ENCODE data around the gene PDK2.
A peak's percentile ranks its signal among the peaks of the same experiment; 100 is the strongest.

The PDK2 gene

DNA sequence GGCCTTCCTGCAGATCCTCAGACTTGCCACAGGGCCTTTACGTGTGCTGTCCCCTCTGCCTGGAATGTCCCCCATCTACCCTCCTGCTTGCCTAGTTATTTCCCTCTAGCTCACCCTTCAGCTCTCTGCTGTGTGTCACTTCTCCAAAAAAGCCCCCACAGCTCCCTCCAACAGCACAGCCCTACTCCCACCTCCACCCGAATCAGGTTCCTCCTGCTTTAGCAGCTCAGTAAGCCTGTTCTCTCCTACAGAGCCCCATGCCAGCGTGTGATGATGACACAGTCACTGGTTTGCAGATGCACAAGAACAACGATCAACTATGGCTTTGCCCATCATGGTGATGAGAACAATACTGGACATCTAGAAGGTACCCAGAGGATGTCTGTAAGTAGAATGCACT, 41.9 kb downstream of the PDK2 start:
- H3K79me2 ChIP-seq (ENCODE audit: insufficient read depth, low read depth): no peaks in the 10 kb centered on the region
- TF ChIP-seq, protein P1, sequence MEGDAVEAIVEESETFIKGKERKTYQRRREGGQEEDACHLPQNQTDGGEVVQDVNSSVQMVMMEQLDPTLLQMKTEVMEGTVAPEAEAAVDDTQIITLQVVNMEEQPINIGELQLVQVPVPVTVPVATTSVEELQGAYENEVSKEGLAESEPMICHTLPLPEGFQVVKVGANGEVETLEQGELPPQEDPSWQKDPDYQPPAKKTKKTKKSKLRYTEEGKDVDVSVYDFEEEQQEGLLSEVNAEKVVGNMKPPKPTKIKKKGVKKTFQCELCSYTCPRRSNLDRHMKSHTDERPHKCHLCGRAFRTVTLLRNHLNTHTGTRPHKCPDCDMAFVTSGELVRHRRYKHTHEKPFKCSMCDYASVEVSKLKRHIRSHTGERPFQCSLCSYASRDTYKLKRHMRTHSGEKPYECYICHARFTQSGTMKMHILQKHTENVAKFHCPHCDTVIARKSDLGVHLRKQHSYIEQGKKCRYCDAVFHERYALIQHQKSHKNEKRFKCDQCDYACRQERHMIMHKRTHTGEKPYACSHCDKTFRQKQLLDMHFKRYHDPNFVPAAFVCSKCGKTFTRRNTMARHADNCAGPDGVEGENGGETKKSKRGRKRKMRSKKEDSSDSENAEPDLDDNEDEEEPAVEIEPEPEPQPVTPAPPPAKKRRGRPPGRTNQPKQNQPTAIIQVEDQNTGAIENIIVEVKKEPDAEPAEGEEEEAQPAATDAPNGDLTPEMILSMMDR (conservative IDR thresholded peaks at IDR 0.05; ENCODE audit: low read depth, low read length): no peak
- H3K36me3 ChIP-seq (ENCODE audit: insufficient read depth): peaks cover 13% of the 10 kb centered on the region; the same call in 1 of the 2 replicates

GRCh38 chr17:50139185-50139783, 44.1 kb downstream of the PDK2 start:
- peaks cover 7% of the 10 kb centered on the region for H3K4me1 ChIP-seq (ENCODE audit: low read depth, poor library complexity, severe bottlenecking)
- TF ChIP-seq, protein P1 (conservative IDR thresholded peaks at IDR 0.05; ENCODE audit: low read depth, low read length): no peak
- no peak overlapping the region for H3K4me3 ChIP-seq (IDR thresholded peaks at IDR 0.05; ENCODE audit: insufficient read depth, low read depth, low read length)
- peaks cover 14% of the 10 kb centered on the region; the same call in 1 of the 2 replicates for H3K36me3 ChIP-seq (ENCODE audit: insufficient read depth)
- H3K4me2 ChIP-seq: no peak overlapping the region
- no peak overlapping the region for H2AFZ ChIP-seq (ENCODE audit: low read depth)
- no peaks in the 10 kb centered on the region for H3K27me3 ChIP-seq (ENCODE audit: insufficient read depth, low read depth)
- no peaks in the 10 kb centered on the region for H4K20me1 ChIP-seq (ENCODE audit: insufficient read depth)
- no peak overlapping the region for H3K9ac ChIP-seq
- no peaks in the 10 kb centered on the region for H3K79me2 ChIP-seq (ENCODE audit: insufficient read depth, low read depth)
- H3K27ac ChIP-seq: no peak overlapping the region

More for the DNA sequence above, 41.9 kb downstream of the PDK2 start:
- H3K4me1 ChIP-seq (ENCODE audit: low read depth, poor library complexity, severe bottlenecking): peaks cover 8% of the 10 kb centered on the region
- H4K20me1 ChIP-seq (ENCODE audit: insufficient read depth): no peaks in the 10 kb centered on the region
- H3K4me3 ChIP-seq (IDR thresholded peaks at IDR 0.05; ENCODE audit: insufficient read depth, low read depth, low read length): no peak overlapping the region
- H3K27ac ChIP-seq: no peak overlapping the region
- H2AFZ ChIP-seq (ENCODE audit: low read depth): no peak overlapping the region
- no peak overlapping the region for H3K4me2 ChIP-seq
- no peak overlapping the region for H3K9ac ChIP-seq
- H3K27me3 ChIP-seq (ENCODE audit: insufficient read depth, low read depth): no peaks in the 10 kb centered on the region

DNA sequence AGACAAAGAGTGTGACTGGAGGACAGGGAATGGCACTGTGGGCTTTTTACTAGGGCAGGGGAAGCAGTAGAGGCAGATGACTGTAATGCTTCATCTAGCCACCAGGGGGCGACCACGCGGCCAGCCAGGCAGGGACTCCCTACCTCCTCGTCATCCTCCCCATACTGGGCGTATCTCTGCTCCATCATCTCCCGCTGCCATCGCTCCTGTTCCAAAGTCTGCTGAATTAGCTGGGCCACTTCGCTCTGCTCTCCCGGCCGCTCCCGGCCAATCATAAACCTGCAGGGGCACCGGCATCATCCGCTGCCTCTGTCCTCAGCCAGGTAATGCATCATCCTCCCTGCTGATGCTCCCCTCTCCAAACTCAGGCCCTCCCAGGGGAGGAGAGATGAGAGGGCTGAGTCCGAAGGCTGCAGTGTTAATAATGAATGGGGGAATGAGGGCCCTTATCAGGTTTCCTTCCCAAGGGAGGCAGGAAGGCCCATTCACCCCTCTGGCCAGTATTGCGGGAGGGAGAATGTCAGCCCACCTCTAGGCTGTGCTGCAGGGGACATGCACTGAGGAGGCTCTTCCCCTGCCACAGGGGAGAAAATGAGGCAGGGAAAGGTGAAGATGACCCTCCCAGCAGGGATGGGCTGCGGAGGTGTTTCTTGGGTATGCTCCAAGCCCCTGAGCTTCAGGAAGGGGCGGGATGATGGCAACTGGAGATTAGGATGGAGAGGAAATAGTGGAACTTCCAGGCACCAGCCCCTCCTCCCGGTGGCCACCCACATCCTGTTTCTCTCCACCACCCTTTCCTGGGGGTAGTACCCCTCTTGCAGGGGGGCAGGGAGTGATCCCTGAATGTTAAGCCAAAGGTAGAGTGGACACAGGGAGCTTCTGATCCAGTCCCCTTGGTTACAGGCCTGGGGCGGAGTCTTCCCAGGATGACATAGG, 45.1 kb downstream of the PDK2 start:
- no peak overlapping the region for H3K27ac ChIP-seq
- H3K4me3 ChIP-seq (IDR thresholded peaks at IDR 0.05; ENCODE audit: insufficient read depth, low read depth, low read length): no peak overlapping the region
- H3K4me1 ChIP-seq (ENCODE audit: low read depth, poor library complexity, severe bottlenecking): peaks cover 7% of the 10 kb centered on the region
- H3K79me2 ChIP-seq (ENCODE audit: insufficient read depth, low read depth): no peaks in the 10 kb centered on the region; the same call in 1 of the 2 replicates
- no peak overlapping the region for H2AFZ ChIP-seq (ENCODE audit: low read depth)
- no peak overlapping the region for H3K4me2 ChIP-seq
- TF ChIP-seq, protein P1 (conservative IDR thresholded peaks at IDR 0.05; ENCODE audit: low read depth, low read length): peak; percentile 93
- no peak overlapping the region for H3K9ac ChIP-seq
- H3K27me3 ChIP-seq (ENCODE audit: insufficient read depth, low read depth): no peaks in the 10 kb centered on the region
- H3K36me3 ChIP-seq (ENCODE audit: insufficient read depth): peaks cover 14% of the 10 kb centered on the region; the same call in 1 of the 2 replicates
- H4K20me1 ChIP-seq (ENCODE audit: insufficient read depth): no peaks in the 10 kb centered on the region

- Histone ChIP-seq H3K27me3 (ENCODE audit: insufficient read depth, low read depth) (no peaks in the 10 kb centered on the region), H3K27ac (no peak overlapping the region), H3K4me1 (ENCODE audit: low read depth, poor library complexity, severe bottlenecking) (peaks cover 7% of the 10 kb centered on the region), H3K36me3 (ENCODE audit: insufficient read depth) (peaks cover 14% of the 10 kb centered on the region; the same call in 1 of the 2 replicates), H3K9ac (no peak overlapping the region), H3K79me2 (ENCODE audit: insufficient read depth, low read depth) (peaks cover 4% of the 10 kb centered on the region), H4K20me1 (ENCODE audit: insufficient read depth) (no peaks in the 10 kb centered on the region), H3K4me3 (IDR thresholded peaks at IDR 0.05; ENCODE audit: insufficient read depth, low read depth, low read length) (no peak overlapping the region), H3K4me2 (no peak overlapping the region), H2AFZ (ENCODE audit: low read depth) (no peak overlapping the region)
- TF ChIP-seq, protein P1 (conservative IDR thresholded peaks at IDR 0.05; ENCODE audit: low read depth, low read length): no peak
Observed at GRCh38 chr17:50141026-50141744, 46.0 kb downstream of the PDK2 start.
